Activated CD4-positive, alpha-beta T cell treated with anti-CD3 and anti-CD28 coated beads, Interleukin-2, amount 50 U/mL, for 24 hours (primary cell): ENCODE data around the gene CENPH.
"Not testable (repeated sequence)": the region's sequence is repeated elsewhere in the genome, so short reads cannot be mapped to it uniquely, and the experiment has no call there.

Experiments
- DNase-seq, 2 donors: peaks; one replicate each; pipeline ENCODE4 v3.0.0-alpha.2; 2020; ENCODE audit warnings: low read depth in 1 of 2, low spot score in 1 of 2

The CENPH gene

GRCh38 chr5:69189162-69190086 is at the start of gene CENPH:
CENPH (plus strand) TSS chr5:69189583; CDS start chr5:69189635, 52 bp downstream.
- DNase-seq: peak; percentile 76 to 91

- DNase-seq: not testable (repeated sequence)
Observed at GRCh38 chr5:69140239-69140638, 49.1 kb upstream of the CENPH start.

GRCh38 chr5:69140827-69141226 is 48.6 kb upstream of the CENPH start:
- DNase-seq: no peak

- not testable (repeated sequence) for DNase-seq
Observed at GRCh38 chr5:69148576-69148975, 40.8 kb upstream of the CENPH start.

- DNase-seq: no peak
Observed at GRCh38 chr5:69148981-69149675, 40.3 kb upstream of the CENPH start.

GRCh38 chr5:69149676-69150010 is 39.7 kb upstream of the CENPH start:
- DNase-seq: no peak

- DNase-seq: no peak
Observed at GRCh38 chr5:69152731-69153130, 36.7 kb upstream of the CENPH start.

- DNase-seq: no peak
Observed at GRCh38 chr5:69156456-69156855, 32.9 kb upstream of the CENPH start.

GRCh38 chr5:69158039-69158438 is 31.3 kb upstream of the CENPH start:
- no peak for DNase-seq

- no peak for DNase-seq
Observed at GRCh38 chr5:69160651-69161050, 28.7 kb upstream of the CENPH start.

GRCh38 chr5:69166686-69167492 is 22.5 kb upstream of the CENPH start, which contains the start of gene CCNB1:
CCNB1 (plus strand) TSS chr5:69167150; CDS start chr5:69167263, 113 bp downstream.
- peak; percentile 91 to 95 for DNase-seq

GRCh38 chr5:69167493-69167855 is 21.9 kb upstream of the CENPH start:
- DNase-seq: no peak

- no peak for DNase-seq
Observed at GRCh38 chr5:69167929-69168328, 21.5 kb upstream of the CENPH start.

GRCh38 chr5:69170495-69170894 is 18.9 kb upstream of the CENPH start:
- no peak for DNase-seq

GRCh38 chr5:69170969-69171368 is 18.4 kb upstream of the CENPH start:
- DNase-seq: no peak

- not testable (repeated sequence) for DNase-seq
Observed at GRCh38 chr5:69181659-69182293, 7.6 kb upstream of the CENPH start.

GRCh38 chr5:69184621-69185020 is 4.8 kb upstream of the CENPH start:
- DNase-seq: no peak

GRCh38 chr5:69187342-69187741 is 2.0 kb upstream of the CENPH start:
- no peak for DNase-seq

GRCh38 chr5:69188811-69189161 is 597 bp upstream of the CENPH start:
- DNase-seq: no peak

GRCh38 chr5:69202497-69202896 is 13.1 kb downstream of the CENPH start:
- DNase-seq: no peak

GRCh38 chr5:69206528-69207190 is 17.3 kb downstream of the CENPH start:
- DNase-seq: no peak
